Activated CD4-positive, alpha-beta T cell treated with anti-CD3 and anti-CD28 coated beads for 1 hour (primary cell): ENCODE results near the gene TMEM123.
"Not testable (repeated sequence)": the region's sequence is repeated elsewhere in the genome, so short reads cannot be mapped to it uniquely, and the experiment has no call there.

Experiments
- DNase-seq: peaks from one replicate; pipeline ENCODE4 v3.0.0-alpha.2; 2020

Gene TMEM123

DNA sequence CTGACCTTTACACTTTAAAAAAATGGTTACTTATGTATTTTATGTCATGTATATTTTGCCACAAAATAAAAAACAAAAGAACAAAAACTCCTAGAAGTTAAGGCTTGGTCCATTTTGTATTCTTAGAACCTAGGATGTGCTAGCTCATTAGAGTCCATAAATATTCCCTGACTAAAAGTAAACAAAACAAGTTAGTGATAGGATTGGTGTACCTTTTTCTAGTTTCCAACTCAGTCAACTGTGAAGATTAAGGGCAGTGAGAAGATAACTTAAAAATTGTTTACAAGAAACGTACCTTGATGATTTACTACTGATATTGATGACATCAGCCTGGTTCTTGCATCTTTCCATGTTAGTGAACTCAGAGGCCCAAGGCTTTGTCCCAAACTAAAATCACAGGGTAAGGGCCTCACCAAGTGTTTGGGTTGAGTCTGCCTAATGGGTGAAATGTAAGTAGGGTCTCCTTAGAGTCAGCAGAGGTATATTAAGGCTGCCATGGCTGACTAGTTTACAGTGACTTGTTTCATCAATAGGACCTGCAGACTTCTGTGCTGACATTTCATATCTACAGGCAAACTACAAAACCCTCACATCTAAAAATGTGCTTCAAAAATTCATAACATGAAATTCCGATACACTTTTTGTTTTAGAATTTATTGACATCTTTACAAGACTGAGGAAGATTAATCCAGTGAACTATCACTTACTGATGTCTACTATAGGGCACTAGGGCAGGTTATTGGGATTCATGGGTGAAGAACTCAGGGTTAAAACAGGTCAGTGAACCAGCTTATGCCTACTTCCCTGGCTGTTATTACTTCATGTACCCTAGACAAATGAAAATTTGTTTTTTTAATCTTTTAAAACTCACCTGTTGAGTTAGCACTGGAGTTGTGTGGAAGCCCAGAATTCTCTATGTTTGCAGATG, 4.4 kb downstream of the TMEM123 start:
- no peak for DNase-seq

DNA sequence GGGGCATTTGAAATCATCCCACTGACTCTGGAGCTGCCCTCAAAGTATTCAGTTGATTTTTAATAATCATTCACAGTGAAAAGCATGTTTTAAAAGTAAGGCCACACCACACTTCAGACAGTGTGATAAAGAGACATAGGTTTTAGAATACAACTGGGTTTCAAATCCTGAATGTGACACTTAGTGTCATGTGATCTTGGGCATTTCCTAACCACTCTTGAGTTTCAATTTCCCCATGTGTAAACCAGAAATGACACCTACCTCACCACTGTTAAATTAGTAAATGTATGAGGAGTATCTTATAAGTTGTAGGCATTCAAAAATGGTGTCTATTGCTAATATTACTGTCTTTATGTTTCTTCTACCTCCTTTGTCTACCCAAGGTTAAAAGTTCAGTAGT, 5.4 kb downstream of the TMEM123 start:
- no peak for DNase-seq

DNA sequence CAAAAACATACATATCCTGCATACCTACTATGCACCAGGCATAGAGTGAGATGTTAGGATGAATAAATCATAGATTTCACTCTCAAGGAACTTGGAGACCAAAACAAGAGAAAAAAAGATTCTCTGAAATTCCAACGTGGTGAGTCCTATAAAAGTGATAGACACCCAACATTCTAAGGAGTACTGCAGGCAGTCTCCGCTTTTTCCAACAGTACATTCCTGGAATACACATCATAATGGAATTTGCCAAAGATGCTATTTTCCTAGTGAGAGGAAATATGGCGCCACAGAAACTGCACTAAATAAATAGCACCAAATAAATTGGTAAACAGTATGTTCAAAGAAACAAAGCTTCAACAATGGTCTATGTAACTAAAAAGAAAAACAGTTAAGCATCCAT, 6.0 kb downstream of the TMEM123 start:
- no peak for DNase-seq

DNA sequence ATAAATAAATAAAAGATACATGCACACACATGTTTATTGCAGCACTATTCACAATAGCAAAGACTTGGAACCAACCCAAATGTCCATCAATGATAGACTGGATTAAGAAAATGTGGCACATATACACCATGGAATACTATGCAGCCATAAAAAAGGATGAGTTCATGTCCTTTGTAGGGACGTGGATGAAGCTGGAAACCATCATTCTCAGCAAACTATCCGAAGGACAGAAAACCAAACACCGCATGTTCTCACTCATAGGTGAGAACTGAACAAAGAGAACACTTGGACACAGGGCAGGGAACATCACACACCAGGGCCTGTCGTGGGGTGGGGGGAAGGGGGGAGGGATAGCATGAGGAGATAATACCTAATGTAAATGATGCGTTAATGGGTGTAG, 7.9 kb downstream of the TMEM123 start:
- DNase-seq = not testable (repeated sequence)

DNA sequence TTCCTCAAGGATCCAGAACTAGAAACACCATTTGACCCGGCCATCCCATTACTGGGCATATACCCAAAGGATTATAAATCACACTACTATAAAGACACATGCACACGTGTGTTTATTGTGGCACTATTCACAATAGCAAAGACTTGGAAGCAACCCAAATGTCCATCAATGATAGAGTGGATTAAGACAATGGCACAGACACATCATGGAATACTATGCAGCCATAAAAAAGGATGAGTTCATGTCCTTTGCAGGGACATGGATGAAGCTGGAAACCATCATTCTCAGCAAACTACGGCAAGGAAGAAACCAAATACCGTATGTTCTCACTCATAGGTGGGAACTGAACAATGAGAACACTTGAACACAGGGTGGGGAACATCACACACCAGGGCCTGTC, 8.4 kb downstream of the TMEM123 start:
- not testable (repeated sequence) for DNase-seq

DNA sequence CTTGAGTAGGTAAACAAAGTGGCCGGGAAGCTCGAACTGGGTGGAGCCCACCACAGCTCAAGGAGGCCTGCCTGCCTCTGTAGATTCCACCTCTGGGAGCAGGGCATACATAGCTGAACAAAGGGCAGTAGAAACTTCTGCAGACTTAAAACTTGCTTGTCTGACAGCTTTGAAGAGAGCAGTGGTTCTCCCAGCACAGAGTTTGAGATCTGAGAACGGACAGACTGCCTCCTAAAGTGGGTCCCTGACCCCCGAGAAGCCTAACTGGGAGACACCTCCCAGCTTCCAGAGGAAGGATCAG, 13.6 kb downstream of the TMEM123 start:
- not testable (repeated sequence) for DNase-seq

DNA sequence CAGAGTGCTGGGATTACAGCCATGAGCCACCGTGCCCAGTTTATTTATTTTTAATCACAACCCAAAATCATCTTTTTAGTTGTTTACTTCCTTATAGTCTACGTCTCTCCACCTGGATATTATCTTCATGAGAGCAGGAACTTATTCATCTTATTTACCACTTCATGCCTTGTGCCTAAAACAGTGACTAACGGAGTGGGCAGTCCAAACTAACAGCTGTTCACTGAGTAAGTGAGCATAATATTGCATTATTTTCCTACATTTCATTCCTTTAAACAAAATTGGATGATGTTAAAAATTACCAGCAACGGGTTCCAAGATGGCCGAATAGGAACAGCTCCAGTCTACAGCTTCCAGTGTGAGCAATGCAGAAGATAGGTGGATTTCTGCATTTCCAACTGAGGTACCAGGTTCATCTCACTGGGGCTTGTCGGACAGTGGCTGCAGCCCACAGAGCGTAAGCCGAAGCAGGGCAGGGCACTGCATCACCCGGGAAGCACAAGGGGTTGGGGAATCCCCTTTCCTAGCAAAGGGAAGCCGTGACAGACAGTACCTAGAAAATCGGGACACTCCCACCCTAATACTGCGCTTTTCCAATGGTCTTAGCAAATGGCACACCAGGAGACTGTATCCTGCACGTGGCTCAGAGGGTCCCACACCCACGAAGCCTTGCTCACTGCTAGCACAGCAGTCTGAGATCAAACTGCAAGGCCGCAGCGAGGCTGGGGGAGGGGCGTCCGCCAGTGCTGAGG, 14.1 kb downstream of the TMEM123 start:
- no peak for DNase-seq

DNA sequence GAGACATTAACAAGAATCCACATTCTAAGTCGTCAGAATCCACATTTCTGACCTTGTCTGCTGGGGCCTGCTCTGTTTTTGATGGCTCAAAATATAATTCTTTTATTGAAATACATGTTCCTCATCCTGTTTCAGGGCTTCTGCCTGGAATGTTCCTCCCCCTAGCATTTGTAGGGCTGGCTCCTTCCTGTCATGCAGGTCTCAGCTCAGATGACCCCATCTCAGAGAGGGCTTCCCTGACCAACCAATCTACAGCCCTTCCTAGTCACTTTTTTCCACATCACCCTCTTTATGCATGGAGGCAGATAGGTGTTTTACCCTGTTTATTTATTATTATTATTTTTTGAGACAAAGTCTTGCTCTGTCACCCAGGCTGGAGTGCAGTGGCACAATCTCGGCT, 14.8 kb downstream of the TMEM123 start:
- no peak for DNase-seq

DNA sequence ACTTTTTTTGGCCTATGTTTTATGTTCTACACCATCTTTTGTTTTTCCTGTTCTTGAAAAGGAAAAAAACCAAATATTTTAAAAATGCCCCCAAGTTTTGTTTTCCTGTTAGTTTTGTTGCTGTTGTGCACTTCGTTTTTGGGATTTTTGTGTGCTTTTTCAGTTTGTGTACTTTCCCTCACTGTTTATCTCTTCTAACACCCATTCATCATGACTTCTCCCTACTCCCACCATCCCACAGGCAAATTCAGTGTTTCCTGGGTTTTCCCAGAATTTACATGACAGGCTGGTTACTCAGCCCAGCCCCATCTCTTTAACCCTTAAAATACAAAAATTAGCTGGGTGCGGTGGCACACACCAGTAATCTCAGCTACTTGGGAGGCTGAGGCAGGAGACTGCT, 15.6 kb downstream of the TMEM123 start:
- no peak for DNase-seq

DNA sequence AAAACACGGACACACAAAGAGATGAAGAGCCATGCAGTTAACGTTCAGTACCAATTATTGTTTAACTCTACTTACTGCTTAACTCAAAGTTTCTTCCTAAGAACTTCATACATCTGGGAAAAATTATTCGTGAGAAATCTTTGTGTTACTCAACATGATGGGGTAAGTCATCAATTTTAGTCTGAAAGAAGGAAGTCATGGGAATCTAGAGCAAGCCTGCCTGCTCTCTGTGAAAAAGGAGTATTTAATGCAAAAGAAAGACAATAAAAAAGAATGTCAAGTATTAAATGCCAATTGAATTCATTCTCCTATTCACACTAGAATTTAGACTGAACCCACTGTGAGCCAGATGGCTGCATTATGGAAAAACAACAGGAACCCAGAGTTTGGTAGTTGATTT, 16.0 kb downstream of the TMEM123 start:
- DNase-seq = no peak

DNA sequence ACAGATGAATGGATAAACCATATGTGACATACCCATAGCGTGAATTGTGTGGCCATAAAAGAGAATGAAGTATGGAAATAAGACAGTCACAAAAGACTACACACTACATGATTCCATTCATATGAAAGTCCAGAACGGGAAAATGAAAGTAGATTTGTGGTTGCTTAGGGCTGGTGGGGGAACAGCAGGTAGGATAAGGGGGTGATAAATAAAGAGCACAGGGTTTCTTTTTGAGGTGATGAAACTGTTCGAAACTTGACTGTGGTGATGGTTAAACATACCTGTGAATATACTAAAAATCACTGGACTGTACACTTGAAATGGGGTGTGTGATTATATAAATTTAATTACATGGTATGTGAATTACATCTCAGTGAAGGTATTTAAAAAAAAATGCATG, 16.9 kb downstream of the TMEM123 start:
- DNase-seq = no peak

DNA sequence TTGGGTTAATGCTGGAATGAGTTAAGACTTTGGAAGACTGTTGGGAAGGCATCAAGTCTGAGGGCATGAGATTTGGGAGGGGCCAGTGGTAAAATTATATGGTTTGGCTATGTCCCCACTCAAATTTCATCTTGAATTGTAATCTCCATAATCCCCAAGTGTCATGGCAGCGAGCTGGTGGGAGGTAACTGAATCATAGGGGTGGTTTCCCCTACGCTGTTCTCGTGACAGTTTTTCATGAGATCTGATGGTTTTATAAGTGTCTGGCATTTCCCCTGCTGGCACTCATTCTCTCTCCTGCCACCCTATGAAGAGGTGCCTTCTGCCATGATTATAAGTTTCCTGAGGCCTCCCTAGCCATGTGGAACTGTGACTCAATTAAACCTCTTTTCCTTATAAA, 19.0 kb downstream of the TMEM123 start:
- not testable (repeated sequence) for DNase-seq

DNA sequence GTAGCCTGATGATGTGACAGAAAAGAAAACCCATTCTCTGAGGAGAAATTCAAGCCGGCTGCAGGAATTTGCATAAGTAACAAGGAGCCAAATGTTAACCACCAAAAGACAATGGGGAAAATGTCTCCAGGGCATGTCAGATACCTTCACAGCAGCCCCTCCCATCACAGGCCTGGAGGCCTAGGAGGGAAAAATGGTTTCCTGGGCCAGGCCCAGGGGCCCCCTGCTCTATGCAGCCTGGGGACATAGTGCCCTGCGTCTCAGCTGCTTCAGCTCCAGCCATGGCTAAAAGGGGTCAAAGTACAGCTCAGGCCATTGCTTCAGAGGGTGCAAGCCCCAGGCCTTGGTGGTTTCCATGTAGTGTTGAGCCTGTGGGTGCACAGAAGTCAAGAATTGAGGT, 20.0 kb downstream of the TMEM123 start:
- not testable (repeated sequence) for DNase-seq

DNA sequence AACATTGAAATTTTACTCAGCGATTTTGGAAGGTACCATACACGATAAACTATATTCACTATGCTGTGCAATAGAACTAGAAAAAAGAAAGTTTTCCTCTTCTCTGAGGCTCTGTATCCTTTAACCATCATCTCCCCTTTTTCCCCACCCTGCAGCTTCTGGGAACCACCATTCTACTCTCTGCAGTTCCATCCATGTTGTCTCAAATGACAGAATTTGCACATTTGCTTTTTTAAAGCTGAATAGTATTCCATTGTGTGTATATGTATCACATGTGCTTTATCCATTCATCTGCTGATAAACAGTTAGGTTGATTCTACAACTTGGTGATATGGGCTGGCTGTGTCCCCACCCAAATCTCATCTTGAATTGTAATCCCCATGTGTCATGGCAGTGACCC, 21.2 kb downstream of the TMEM123 start:
- no peak for DNase-seq

DNA sequence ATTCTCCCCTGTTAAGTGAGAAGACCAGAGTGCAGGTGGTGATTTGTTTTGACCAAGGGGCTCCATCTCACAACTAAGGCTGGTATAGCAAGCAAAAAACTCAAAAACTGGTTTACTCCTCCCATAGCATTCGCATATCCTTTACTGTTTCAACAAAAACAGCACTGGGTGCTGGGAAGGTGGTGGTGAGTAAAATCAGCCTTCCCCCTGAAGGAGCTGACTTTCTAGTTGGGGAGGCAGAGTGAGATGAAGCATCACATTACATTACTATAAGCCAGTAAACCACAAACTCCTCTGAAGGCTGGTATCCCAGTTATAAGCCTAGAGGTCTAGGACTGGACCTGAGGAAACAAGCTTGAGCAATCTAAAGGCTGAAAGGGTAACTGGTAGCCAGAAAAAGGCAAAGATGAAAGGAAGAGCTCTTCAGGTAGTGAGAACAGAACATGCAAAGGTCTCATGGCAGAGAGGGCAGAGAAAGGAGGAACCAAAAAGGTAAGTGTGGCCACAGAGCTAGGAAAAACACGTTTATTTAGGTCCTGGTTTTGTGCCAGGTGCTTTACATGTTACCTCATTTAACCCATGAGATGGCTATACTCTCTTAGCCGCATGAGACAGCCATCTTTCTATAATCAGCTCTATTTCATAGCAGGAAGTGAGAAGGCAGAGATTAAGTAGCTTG, 22.3 kb downstream of the TMEM123 start:
- no peak for DNase-seq

DNA sequence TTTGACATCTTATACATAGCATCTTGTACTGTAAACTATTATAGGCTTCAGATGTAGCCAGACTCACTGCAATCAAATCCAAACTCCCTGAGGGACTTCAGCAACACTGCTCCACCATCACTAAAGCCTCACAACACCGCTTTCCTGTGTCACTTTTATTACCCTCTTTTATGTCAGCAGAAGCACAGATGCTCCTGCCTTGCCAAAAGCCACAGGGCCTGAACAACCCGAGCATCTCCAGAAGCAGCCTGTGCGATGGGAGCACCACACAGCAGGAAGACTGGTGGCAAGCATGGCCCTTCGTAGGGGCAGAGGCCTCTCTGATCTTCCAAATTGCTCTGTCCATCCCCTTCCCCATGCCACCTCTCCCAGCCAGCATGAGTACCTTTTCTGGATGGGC, 22.9 kb downstream of the TMEM123 start:
- no peak for DNase-seq

DNA sequence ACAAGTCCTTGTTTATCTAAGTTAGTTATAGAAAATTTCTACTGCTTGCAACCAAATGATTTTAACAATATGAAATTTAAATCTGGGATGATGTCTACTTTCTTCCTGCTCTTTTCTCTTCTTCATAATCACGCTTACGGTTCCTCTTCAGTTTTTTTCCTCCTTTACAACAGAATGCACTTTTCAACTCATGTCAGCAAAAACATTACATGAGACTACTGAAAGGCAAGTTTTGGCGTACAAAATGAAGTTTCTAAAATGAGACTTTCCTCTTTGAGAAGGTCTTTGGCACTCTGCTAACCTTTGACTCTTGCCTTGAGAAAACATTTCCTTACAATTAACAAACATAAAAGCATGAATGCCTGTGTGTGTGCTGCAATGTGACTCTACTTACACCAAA, 23.3 kb downstream of the TMEM123 start:
- DNase-seq = no peak

DNA sequence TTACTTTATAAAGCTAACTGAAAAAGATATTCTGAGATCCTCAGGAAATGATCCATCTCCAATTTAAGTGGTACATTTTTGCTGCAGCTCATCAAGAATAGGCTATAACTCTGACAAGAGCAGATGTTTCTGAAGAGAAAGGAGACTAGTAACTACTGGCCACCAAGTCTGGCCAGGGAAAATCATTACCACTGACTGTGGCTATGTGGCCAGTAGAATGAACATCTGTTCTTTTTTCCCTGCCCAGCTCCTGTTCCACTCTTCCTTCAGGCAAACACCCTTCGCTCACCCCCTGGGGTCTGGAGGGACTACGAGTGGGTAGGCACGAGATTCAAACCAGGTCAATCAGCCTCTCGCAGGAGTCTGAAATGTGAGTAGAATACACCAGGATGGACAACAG, 23.9 kb downstream of the TMEM123 start:
- no peak for DNase-seq

DNA sequence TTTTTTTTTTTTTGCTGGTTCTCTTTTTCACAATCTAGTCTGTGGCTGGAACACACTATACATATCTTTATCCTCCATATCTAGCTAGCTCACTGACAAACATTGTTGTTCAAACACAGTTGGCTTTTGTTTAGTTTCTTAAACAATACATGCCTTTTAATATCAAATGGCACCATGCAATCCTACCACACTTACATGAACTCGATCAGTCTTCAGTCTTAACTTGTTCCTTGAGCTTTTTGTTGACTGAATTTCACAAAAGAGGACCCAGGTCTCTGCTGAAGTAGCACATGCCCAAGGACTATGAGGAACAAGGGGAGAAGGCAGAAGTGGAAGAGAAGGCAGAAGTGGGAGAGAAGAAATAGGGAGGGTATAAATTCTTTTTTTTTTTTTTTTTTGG, 25.5 kb downstream of the TMEM123 start:
- DNase-seq = no peak

DNA sequence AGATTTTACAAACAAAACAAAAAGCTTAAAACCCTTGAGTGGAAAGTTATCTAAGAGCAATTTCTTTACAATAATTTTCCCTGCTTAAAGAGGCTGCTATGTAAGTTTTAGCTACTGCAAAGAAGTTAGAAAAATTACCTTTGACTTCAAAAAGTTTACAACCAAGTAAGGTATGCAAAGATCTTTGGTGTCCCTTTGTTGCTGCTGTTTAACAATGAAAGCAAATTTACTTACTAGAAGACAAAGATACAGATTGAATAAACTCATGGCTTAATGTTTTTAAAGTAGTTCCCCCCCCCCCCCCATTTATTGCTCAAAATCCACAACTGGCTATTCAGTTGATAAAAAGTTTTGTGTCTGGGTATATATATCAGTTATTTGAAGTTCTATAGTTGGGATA, 26.0 kb downstream of the TMEM123 start:
- DNase-seq = no peak

DNA sequence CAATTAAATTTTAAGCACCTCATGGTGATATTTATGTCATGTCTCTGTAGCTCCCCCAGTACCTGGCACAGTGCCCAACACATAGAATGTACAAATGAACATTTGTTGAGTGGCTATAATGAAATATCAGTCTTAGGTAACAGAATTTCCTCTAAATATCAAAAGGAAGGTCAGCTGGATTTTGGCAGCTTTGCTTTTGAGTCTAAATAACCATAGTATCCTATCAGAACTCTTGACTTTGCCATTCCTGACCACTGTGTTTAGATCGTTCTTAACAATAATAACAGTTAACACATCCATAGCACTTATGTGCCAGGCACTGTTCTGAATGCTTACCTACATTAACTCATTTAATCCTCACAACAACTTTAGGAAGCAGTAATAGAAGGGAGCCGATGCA, 26.6 kb downstream of the TMEM123 start:
- DNase-seq = no peak

DNA sequence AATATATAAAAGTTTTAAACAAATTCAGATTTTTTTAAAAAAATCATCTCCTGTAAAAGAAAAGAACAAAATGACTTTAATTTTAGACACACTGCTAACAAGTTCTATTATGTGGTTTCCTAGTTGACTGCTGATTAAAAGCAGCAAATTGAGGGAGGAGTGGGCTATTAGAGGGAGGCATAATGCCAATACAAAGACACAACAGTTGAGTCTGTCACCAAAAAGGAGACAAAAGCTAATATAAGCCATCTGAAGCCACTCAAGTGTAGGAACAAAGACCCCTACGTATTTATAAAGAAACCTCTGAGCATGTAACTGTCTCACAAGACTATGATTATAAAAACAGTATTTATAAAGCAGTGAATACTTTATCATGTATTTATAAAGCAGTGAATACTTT, 28.6 kb downstream of the TMEM123 start:
- DNase-seq = no peak

DNA sequence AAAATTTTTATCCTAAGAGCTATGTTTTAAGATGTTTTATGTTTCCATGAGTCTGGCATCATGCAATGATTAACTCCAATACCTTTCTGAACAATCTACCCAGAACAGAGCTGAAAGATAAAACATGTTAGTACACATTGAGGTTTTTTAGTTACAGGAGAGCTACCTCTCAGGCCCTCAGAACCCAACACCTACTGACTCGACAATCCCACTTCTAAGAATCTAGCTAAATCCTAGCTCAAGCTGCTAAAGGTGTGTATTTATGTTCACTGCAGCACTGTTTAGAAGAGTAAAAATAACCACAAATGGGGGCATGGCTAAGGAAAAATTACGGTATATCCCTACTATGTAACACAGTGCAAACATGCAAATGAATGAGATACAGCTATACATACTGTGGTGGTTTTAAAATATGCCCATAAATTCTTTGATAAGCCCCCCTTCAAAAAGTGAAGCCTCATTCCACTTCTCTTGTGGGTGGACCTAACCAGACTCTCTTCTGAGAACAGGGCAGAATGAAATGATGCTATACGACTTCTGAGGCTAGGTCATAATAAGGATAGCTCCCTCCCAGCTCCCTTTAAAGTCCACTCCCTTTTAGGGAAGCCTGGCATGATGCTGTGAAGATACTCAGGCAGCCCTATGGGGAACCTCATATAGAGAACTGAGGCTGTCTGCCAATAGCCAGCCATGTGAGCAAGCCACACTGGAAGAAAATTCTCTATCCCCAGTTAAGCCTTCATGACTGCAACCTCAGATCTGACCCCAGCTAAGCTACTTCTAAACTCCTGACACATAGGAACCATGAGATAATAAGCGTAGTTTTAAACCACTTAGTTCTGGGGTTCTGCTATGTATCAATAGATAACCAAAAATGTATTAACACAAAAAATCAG, 29.5 kb downstream of the TMEM123 start:
- DNase-seq = no peak
